Activated CD4-positive, alpha-beta memory T cell treated with anti-CD3 and anti-CD28 coated beads, Interleukin-2, amount 10 ng/mL, durations not matched to agents 7 days and 5 days (primary cell): ENCODE measurements around the gene MEST. TPM values are rescaled to one million over a fixed set of nuclear protein-coding genes. Genes with fewer than 3 reads are reported as not detected.
"Not testable (repeated sequence)": the region's sequence is repeated elsewhere in the genome, so short reads cannot be mapped to it uniquely, and the experiment has no call there.

Source experiments
- CTCF ChIA-PET: fragments of 350-600 bp; sonication (Branson Sonifier 250); formaldehyde crosslinking; loops from one replicate; lab custom pipeline; 2021; ENCODE audit warnings: antibody characterized with exemption, inconsistent platforms; lab: Charles Lee
- POLR2A ChIA-PET: fragments of 350-600 bp; sonication (Branson Sonifier 250); formaldehyde crosslinking; loops from one replicate; lab custom pipeline; 2021; ENCODE audit warnings: antibody characterized with exemption; lab: Charles Lee
- DNase-seq: peaks from one replicate; pipeline ENCODE4 v3.0.0-alpha.2; 2020
- H3K27ac Mint-ChIP-seq: one replicate; pipeline ENCODE4 v1.8.0; 2021; ENCODE audit warnings: mild to moderate bottlenecking, mixed read lengths
- H3K27me3 Mint-ChIP-seq: one replicate; pipeline ENCODE4 v1.8.0; 2021; ENCODE audit warnings: mixed read lengths
- H3K36me3 Mint-ChIP-seq: one replicate; pipeline ENCODE4 v1.8.0; 2021; ENCODE audit warnings: low read depth, mixed read lengths
- H3K4me1 Mint-ChIP-seq: one replicate; pipeline ENCODE4 v1.8.0; 2021; ENCODE audit warnings: mixed read lengths
- H3K4me3 Mint-ChIP-seq: one replicate; pipeline ENCODE4 v1.8.0; 2021; ENCODE audit warnings: mild to moderate bottlenecking, mixed read lengths
- H3K9me3 Mint-ChIP-seq: one replicate; pipeline ENCODE4 v1.8.0; 2021; ENCODE audit warnings: mixed read lengths
- total RNA-seq, 2 experiments: library from RNA; stranded (reverse); gene quantifications; one replicate each; pipeline ENCODE4 v1.2.3, GENCODE V29; 2021

Gene MEST
- total RNA-seq, 2 experiments from 2014 or later, result 0.55 to 0.68 TPM

- CTCF ChIA-PET, result no interaction called here
Measured at GRCh38 chr7:130515315-130516040, 23.6 kb downstream of the MEST start.

GRCh38 chr7:130521258-130521951 lies 29.5 kb downstream of the MEST start:
- H3K27me3 Mint-ChIP-seq, result no peaks in the 10 kb centered on the region
- H3K27ac Mint-ChIP-seq, result no peak overlapping the region
- H3K36me3 Mint-ChIP-seq, result no peaks in the 10 kb centered on the region
- no peak for DNase-seq
- CTCF ChIA-PET, result no interaction called here
- H3K4me1 Mint-ChIP-seq, result no peaks in the 10 kb centered on the region
- H3K9me3 Mint-ChIP-seq, result no peaks in the 10 kb centered on the region
- H3K4me3 Mint-ChIP-seq, result no peak overlapping the region
- POLR2A ChIA-PET, result no interaction called here

More at GRCh38 chr7:130515315-130516040, 23.6 kb downstream of the MEST start:
- Mint-ChIP-seq H3K4me3 (no peak overlapping the region), H3K27ac (no peak overlapping the region), H3K36me3 (no peaks in the 10 kb centered on the region), H3K9me3 (no peaks in the 10 kb centered on the region), H3K4me1 (no peaks in the 10 kb centered on the region), H3K27me3 (no peaks in the 10 kb centered on the region)
- POLR2A ChIA-PET, result no interaction called here
- no peak for DNase-seq

DNA sequence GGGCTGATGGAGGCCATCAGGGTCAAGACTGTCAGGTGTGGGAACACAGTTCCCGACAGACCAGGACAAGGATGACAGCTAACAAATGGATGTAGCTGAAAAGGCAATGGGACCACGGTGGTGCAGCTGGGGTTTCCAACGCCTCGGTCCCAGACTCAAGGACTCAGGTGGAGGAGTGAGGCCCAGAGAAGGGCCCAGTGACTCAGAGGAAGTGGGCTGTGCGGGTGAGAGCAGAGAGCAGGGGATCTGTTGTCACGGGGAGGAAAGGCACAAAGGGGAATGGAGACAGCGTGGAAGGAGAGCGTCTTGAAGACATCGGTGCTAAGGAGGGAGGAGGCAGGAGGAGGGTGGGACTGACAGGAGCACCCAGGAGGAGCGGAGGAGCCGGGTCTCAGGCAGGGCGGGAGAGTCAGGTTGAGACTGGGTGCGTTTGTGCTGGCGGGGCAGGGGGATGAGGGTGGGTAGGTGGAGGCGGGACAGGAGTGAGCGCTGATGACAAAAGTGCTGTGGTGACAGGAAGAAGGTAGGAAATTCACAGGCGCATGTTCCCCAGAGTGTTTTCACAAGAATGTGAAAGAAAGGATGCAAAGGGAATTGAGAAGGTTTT lies 31.7 kb downstream of the MEST start:
- H3K4me3 Mint-ChIP-seq, CTCF ChIA-PET: not testable (repeated sequence)

DNA sequence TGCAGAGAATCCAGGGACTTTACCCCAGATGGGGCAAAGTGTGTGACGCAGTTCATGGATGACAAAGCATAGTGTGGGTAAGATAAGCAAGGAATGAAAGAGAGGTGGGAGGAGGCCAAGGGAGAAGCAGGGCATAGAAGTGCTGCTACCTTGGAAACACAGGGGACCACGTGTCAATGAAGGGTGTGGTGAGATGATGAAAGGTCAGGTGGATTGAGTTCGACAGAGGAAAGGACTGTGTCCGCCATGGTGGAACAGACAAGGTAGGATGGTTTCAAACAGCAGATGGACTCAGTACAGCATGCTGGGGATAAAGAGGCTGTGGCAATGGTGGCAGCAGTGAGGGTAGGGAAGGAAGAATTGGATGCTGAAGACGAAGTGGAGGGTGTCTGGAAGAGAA lies 32.7 kb downstream of the MEST start:
- no peaks in the 10 kb centered on the region for H3K36me3 Mint-ChIP-seq
- DNase-seq, result no peak
- CTCF ChIA-PET, result no interaction called here
- H3K4me3 Mint-ChIP-seq, result no peak overlapping the region
- no peak overlapping the region for H3K27ac Mint-ChIP-seq
- POLR2A ChIA-PET, result no interaction called here
- H3K4me1 Mint-ChIP-seq, result no peaks in the 10 kb centered on the region
- H3K27me3 Mint-ChIP-seq, result no peaks in the 10 kb centered on the region
- no peaks in the 10 kb centered on the region for H3K9me3 Mint-ChIP-seq

More for the DNA sequence above, 31.7 kb downstream of the MEST start:
- H3K27ac Mint-ChIP-seq, POLR2A ChIA-PET, H3K27me3 Mint-ChIP-seq, H3K4me1 Mint-ChIP-seq, DNase-seq, H3K36me3 Mint-ChIP-seq, H3K9me3 Mint-ChIP-seq: not testable (repeated sequence)

DNA sequence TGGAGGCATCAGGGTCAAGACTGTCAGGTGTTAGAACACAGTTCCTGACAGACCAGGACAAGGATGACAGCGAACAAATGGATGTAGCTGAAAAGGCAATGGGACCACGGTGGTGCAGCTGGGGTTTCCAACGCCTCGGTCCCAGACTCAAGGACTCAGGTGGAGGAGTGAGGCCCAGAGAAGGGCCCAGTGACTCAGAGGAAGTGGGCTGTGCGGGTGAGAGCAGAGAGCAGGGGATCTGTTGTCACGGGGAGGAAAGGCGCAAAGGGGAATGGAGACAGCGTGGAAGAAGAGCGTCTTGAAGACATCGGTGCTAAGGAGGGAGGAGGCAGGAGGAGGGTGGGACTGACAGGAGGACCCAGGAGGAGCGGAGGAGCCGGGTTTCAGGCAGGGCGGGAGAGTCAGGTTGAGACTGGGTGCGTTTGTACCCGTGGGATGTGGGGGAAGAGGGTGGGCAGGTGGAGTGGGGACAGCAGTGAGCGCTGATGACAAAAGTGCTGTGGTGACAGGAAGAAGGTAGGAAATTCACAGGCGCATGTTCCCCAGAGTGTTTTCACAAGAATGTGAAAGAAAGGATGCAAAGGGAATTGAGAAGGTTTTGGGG lies 36.0 kb downstream of the MEST start:
- H3K4me3 Mint-ChIP-seq, H3K9me3 Mint-ChIP-seq, H3K36me3 Mint-ChIP-seq, H3K27me3 Mint-ChIP-seq, H3K4me1 Mint-ChIP-seq, DNase-seq, CTCF ChIA-PET, POLR2A ChIA-PET: not testable (repeated sequence)
- H3K27ac Mint-ChIP-seq, result peak overlapping the region; percentile 20

DNA sequence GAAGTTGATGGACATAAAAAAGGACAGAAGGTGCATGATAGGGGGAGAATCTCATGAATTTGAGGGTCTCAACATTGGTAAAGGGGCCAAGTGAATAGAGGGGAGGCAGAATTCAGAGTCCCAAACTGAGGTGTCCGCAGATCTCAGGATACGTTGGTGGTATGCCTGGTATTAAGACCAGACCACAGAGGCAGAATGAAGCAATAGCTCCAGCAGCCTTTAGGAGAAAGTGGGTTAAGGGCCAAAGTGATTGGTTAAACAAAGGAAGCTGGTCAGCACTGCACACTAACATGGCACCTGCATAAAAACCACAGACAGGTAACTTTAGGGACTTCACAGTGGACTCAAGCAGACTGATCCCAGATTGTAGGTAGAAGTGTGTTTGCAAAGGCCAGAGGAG lies 37.5 kb downstream of the MEST start:
- no peaks in the 10 kb centered on the region for H3K4me1 Mint-ChIP-seq
- H3K36me3 Mint-ChIP-seq, result no peaks in the 10 kb centered on the region
- DNase-seq, result no peak
- H3K27ac Mint-ChIP-seq, result no peak overlapping the region
- H3K27me3 Mint-ChIP-seq, result no peaks in the 10 kb centered on the region
- no peak overlapping the region for H3K4me3 Mint-ChIP-seq
- ChIA-PET POLR2A (no interaction called here), CTCF (no interaction called here)
- no peaks in the 10 kb centered on the region for H3K9me3 Mint-ChIP-seq

- DNase-seq, H3K27me3 Mint-ChIP-seq, H3K9me3 Mint-ChIP-seq, H3K27ac Mint-ChIP-seq, H3K36me3 Mint-ChIP-seq, CTCF ChIA-PET, POLR2A ChIA-PET, H3K4me3 Mint-ChIP-seq, H3K4me1 Mint-ChIP-seq: not testable (repeated sequence)
Measured at GRCh38 chr7:130537894-130538293, 46.0 kb downstream of the MEST start.

GRCh38 chr7:130541287-130541686 lies 49.4 kb downstream of the MEST start:
- H3K9me3 Mint-ChIP-seq, H3K27ac Mint-ChIP-seq, DNase-seq, H3K36me3 Mint-ChIP-seq, H3K27me3 Mint-ChIP-seq, H3K4me3 Mint-ChIP-seq, H3K4me1 Mint-ChIP-seq, POLR2A ChIA-PET, CTCF ChIA-PET: not testable (repeated sequence)

DNA sequence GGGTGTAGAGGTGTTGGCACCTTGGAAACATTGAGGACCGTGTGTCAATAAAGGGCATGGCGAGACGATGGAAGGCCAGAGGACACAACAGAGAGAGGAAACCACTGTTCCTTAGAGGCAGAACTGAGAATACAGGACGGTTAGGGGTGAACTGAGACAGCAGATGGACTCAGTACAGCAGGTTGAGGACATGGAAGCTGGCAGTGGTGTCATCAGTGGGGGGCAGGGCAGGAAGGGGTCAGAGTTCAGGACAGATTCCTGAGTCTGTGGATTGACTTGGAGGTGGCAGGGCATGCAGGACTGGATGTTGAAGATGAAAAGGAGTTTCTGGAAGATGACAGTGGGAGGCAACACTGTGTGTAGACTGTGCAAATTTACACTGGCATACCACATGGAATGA lies 50.4 kb downstream of the MEST start:
- H3K36me3 Mint-ChIP-seq, CTCF ChIA-PET, DNase-seq, H3K9me3 Mint-ChIP-seq, H3K27me3 Mint-ChIP-seq, H3K27ac Mint-ChIP-seq, H3K4me1 Mint-ChIP-seq, H3K4me3 Mint-ChIP-seq, POLR2A ChIA-PET: not testable (repeated sequence)

GRCh38 chr7:130543487-130544010 lies 51.7 kb downstream of the MEST start:
- Mint-ChIP-seq H3K27me3 (no peaks in the 10 kb centered on the region), H3K4me3 (no peak overlapping the region), H3K36me3 (no peaks in the 10 kb centered on the region), H3K4me1 (no peaks in the 10 kb centered on the region), H3K9me3 (no peaks in the 10 kb centered on the region), H3K27ac (no peak overlapping the region)
- POLR2A ChIA-PET, result no interaction called here
- CTCF ChIA-PET, result no interaction called here
- no peak for DNase-seq

GRCh38 chr7:130544356-130544755 lies 52.5 kb downstream of the MEST start:
- H3K27ac Mint-ChIP-seq, result no peak overlapping the region
- H3K9me3 Mint-ChIP-seq, result no peaks in the 10 kb centered on the region
- POLR2A ChIA-PET, result no interaction called here
- no peak overlapping the region for H3K4me3 Mint-ChIP-seq
- CTCF ChIA-PET, result no interaction called here
- no peaks in the 10 kb centered on the region for H3K27me3 Mint-ChIP-seq
- H3K36me3 Mint-ChIP-seq, result no peaks in the 10 kb centered on the region
- DNase-seq, result no peak
- H3K4me1 Mint-ChIP-seq, result no peaks in the 10 kb centered on the region

DNA sequence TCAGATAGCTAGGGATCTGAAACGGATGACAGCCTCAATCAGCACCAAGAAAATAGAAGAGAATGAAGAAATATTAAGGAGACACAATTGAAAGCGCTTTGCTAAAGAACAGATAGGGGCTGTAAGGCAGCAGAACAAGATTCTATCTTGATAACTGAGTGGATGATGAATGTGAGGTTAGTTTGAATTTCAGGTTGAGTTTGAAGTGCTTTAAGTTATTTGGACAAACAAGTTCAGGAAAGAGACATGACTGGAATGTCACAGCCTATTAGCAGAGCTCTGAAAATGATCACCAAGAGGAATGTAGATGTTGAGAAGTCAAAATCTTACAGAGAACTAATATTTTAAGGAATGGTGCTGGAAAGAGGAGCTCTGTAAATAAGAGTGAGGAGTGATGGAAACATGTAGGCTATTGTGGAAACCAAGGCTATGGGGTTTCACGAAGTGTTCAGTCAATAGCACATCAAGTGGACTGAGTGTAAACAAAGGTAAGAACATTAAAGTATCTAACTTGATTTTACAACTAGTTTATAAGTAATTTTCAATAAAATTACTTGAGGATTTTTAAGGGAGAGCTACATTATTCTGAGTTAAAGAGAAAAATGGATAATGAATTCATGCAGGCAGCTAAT lies 61.6 kb downstream of the MEST start:
- Mint-ChIP-seq H3K4me1 (no peaks in the 10 kb centered on the region), H3K36me3 (no peaks in the 10 kb centered on the region), H3K27me3 (no peaks in the 10 kb centered on the region), H3K27ac (no peak overlapping the region), H3K9me3 (no peaks in the 10 kb centered on the region), H3K4me3 (no peak overlapping the region)
- POLR2A ChIA-PET, result no interaction called here
- DNase-seq, result no peak
- CTCF ChIA-PET, result no interaction called here

DNA sequence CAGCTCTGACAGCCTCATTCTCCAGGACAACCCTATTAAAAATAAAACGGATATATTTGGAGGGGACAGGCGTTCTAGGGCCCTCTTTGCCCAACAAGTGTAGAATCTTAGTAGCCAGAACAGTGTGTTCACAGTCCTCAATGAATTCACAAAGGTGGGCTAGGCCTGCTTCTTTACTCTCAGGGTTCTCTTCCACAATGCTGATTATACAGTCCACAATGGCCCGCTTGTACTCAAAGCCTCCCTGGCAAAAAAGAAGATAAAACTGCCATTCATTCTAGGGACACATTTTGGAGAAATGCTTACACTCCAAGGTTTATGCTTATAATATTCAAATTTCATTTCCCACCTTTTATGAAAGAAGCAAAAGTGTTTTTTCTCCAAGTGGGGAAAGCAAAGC lies 62.6 kb downstream of the MEST start:
- H3K36me3 Mint-ChIP-seq, result no peaks in the 10 kb centered on the region
- H3K4me3 Mint-ChIP-seq, result no peak overlapping the region
- POLR2A ChIA-PET, result no interaction called here
- CTCF ChIA-PET, result no interaction called here
- H3K9me3 Mint-ChIP-seq, result no peaks in the 10 kb centered on the region
- no peaks in the 10 kb centered on the region for H3K4me1 Mint-ChIP-seq
- no peaks in the 10 kb centered on the region for H3K27me3 Mint-ChIP-seq
- no peak overlapping the region for H3K27ac Mint-ChIP-seq
- DNase-seq, result no peak
